ENCODE data around the gene UBXN7.
"Not testable (repeated sequence)": the region's sequence is repeated elsewhere in the genome, so short reads cannot be mapped to it uniquely, and the experiment has no call there.

UBXN7 gene

DNA sequence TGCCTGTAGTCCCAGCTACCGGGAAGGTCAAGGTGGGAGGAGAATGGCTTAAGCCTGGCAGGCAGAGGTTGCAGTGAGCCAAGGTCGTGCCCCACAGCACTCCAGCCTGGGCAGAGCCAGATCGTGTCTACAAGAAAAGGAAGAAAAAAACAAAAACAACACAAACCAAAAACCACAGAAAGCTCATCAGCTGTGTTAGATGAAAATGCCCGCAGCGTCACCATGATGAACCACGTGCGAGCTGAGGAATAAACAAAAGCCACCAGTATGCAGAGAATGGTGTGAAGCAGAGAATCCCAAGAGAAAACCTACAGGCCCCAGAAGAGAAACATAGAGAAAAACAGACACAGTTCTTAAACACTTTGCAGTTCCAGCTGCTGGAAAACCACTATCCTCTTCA is 74.3 kb downstream of the UBXN7 start:
- Mint-ChIP-seq H3K36me3 (peaks cover 59% of the 10 kb centered on the region), H3K9me3 (no peaks in the 10 kb centered on the region), H3K4me1 (no peaks in the 10 kb centered on the region), H3K27me3 (no peaks in the 10 kb centered on the region), H3K27ac (no peak overlapping the region), H3K4me3 (no peak overlapping the region)
- ATAC-seq (ENCODE audit: low read depth) (no peak), DNase-seq (ENCODE audit: low spot score in 2 of 2) (no peak)

DNA sequence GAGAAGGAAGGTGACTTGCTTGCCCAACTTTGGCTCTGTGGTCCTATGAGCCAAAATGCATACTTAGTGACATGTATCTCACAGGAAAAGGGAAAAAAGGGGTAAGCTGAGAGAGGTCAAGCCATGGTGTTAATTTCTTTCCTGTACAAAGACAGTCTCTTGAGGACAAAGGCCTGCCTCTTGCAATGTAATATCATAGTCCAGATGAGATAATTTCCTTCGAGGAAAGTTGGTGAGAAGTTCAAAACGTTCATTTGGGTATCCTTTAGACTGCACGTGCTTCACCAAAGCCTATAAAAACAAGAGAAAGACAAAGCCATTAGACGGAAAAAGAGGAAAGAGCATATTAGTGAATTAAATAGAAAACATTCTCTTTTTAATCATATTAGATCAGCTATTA is 75.7 kb downstream of the UBXN7 start:
- DNase-seq (ENCODE audit: low spot score in 2 of 2) (no peak), ATAC-seq (ENCODE audit: low read depth) (no peak)
- Mint-ChIP-seq H3K27me3 (no peaks in the 10 kb centered on the region), H3K36me3 (peaks cover 56% of the 10 kb centered on the region), H3K4me1 (no peaks in the 10 kb centered on the region), H3K27ac (no peak overlapping the region), H3K9me3 (no peaks in the 10 kb centered on the region), H3K4me3 (no peak overlapping the region)

GRCh38 chr3:196355668-196356067 is 76.6 kb downstream of the UBXN7 start:
- H3K36me3 Mint-ChIP-seq: peaks cover 49% of the 10 kb centered on the region
- no peak for ATAC-seq (ENCODE audit: low read depth)
- no peaks in the 10 kb centered on the region for H3K27me3 Mint-ChIP-seq

GRCh38 chr3:196354132-196354531 is 78.1 kb downstream of the UBXN7 start:
- Mint-ChIP-seq H3K36me3 (peaks cover 43% of the 10 kb centered on the region), H3K4me3 (no peak overlapping the region), H3K27ac (no peak overlapping the region), H3K27me3 (no peaks in the 10 kb centered on the region), H3K4me1 (no peaks in the 10 kb centered on the region), H3K9me3 (no peaks in the 10 kb centered on the region)
- DNase-seq (ENCODE audit: low spot score in 2 of 2): no peak
- ATAC-seq (ENCODE audit: low read depth): no peak

More at GRCh38 chr3:196355668-196356067, 76.6 kb downstream of the UBXN7 start:
- Mint-ChIP-seq H3K27ac (no peak overlapping the region), H3K9me3 (no peaks in the 10 kb centered on the region), H3K4me3 (no peak overlapping the region), H3K4me1 (no peaks in the 10 kb centered on the region)
- DNase-seq (ENCODE audit: low spot score in 2 of 2): no peak

DNA sequence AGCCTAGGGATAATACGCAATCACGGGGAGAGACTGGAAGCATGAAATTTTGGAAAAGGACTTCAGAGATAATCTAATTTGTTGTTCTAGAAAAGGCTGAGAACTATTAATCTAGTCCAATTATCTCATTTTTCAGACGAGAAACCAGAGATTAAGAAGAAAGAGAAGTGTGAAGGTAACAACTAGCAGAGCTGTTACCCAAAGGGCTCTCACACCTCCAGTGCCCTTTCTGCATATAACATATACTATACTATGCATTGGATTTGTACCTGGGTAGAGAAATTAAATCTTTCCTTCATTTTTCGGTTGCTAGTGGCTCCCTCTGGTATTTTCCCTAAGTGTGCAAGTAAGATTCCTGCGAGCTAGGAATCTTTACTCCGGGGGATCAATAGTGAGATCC is 80.7 kb downstream of the UBXN7 start:
- no peak for ATAC-seq (ENCODE audit: low read depth)
- H3K4me3 Mint-ChIP-seq: no peak overlapping the region
- H3K9me3 Mint-ChIP-seq: no peaks in the 10 kb centered on the region
- no peak overlapping the region for H3K27ac Mint-ChIP-seq
- no peaks in the 10 kb centered on the region for H3K27me3 Mint-ChIP-seq
- H3K4me1 Mint-ChIP-seq: no peaks in the 10 kb centered on the region
- no peak for DNase-seq (ENCODE audit: low spot score in 2 of 2)
- peaks cover 34% of the 10 kb centered on the region for H3K36me3 Mint-ChIP-seq

DNA sequence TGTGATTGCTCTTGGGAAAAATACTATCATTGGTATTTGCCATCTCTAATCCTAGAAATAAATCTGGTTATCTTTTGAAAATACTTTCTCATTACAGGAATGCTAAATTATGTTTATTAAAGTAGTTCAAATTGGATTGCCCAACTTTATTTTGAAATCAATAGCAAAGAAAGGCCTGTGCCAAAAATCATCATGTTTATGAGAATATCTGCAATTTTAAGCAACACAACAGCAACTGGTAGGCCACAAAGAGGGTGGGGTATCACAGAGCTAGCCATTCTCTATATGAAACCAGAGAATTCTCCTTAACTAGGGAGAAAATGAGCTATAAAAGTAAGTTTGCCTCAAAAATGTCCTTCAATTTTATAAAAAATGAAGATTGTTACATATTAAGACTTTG is 82.2 kb downstream of the UBXN7 start:
- H3K9me3 Mint-ChIP-seq: peaks cover 2% of the 10 kb centered on the region
- ATAC-seq (ENCODE audit: low read depth): no peak
- peaks cover 19% of the 10 kb centered on the region for H3K36me3 Mint-ChIP-seq
- no peaks in the 10 kb centered on the region for H3K27me3 Mint-ChIP-seq
- no peak overlapping the region for H3K27ac Mint-ChIP-seq
- no peak overlapping the region for H3K4me3 Mint-ChIP-seq
- no peak for DNase-seq (ENCODE audit: low spot score in 2 of 2)
- H3K4me1 Mint-ChIP-seq: peaks cover 8% of the 10 kb centered on the region

DNA sequence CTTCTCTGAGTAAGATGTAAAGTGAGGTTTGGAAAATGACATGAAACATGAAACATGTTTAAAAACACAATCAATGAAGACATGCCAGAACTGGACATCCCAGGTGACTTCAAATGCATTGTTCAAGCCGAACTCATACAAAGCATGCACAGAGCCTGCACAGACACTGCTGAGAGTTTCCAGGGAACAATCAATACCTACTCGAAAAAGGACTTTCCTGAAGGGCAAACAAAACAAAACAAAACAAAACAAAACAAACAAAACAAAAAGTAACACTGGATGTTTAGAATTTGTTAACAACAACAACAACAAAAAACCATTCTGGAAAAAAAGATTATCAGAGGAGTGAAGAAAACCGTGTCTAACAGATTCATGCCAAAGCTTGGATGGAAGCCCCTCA is 83.5 kb downstream of the UBXN7 start:
- ATAC-seq (ENCODE audit: low read depth) (no peak), DNase-seq (ENCODE audit: low spot score in 2 of 2) (no peak)
- Mint-ChIP-seq H3K27me3 (no peaks in the 10 kb centered on the region), H3K36me3 (peaks cover 14% of the 10 kb centered on the region), H3K27ac (no peak overlapping the region), H3K4me3 (no peak overlapping the region), H3K4me1 (peaks cover 15% of the 10 kb centered on the region), H3K9me3 (peaks cover 2% of the 10 kb centered on the region)

- ATAC-seq (ENCODE audit: low read depth) (peak; percentile 77), DNase-seq (ENCODE audit: low spot score in 2 of 2) (no peak)
- peak overlapping the region; percentile 48 for H3K27ac Mint-ChIP-seq
- H3K27me3 Mint-ChIP-seq: no peaks in the 10 kb centered on the region
- H3K4me3 Mint-ChIP-seq: peak overlapping the region; percentile 72
- peaks cover 8% of the 10 kb centered on the region for H3K36me3 Mint-ChIP-seq
- H3K9me3 Mint-ChIP-seq: peaks cover 2% of the 10 kb centered on the region
- H3K4me1 Mint-ChIP-seq: peaks cover 15% of the 10 kb centered on the region
Measured at GRCh38 chr3:196344663-196345062, 87.6 kb downstream of the UBXN7 start.

- ATAC-seq (ENCODE audit: low read depth); H3K27ac Mint-ChIP-seq; H3K9me3 Mint-ChIP-seq; DNase-seq (ENCODE audit: low spot score in 2 of 2); H3K36me3 Mint-ChIP-seq; H3K4me3 Mint-ChIP-seq; H3K27me3 Mint-ChIP-seq: not testable (repeated sequence)
- H3K4me1 Mint-ChIP-seq: peaks cover 15% of the 10 kb centered on the region
Measured at GRCh38 chr3:196343917-196344316, 88.3 kb downstream of the UBXN7 start.

DNA sequence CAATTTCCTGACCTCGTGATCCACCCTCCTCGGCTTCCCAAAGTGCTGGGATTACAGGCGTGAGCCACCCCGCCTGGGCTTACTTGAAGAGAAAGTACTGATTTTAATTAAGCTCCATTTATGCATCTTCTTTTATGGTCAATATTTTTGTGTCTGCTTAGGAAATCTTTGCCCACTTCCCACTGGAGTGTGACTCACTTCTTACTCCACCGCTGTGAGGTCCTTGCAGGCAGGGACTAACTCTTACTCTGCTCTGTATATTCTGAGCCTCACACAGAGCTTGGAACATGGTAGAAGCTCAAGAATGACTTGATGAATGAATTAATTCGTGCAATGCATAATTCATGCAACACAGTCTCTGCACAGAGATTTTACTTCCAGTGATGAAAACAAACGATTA is 91.1 kb downstream of the UBXN7 start:
- no peaks in the 10 kb centered on the region for H3K36me3 Mint-ChIP-seq
- H3K9me3 Mint-ChIP-seq: peaks cover 3% of the 10 kb centered on the region
- DNase-seq (ENCODE audit: low spot score in 2 of 2) (no peak), ATAC-seq (ENCODE audit: low read depth) (no peak)
- H3K27ac Mint-ChIP-seq: no peak overlapping the region
- peaks cover 22% of the 10 kb centered on the region for H3K4me1 Mint-ChIP-seq
- no peak overlapping the region for H3K4me3 Mint-ChIP-seq
- H3K27me3 Mint-ChIP-seq: no peaks in the 10 kb centered on the region

GRCh38 chr3:196340466-196340865 is 91.8 kb downstream of the UBXN7 start:
- Mint-ChIP-seq H3K27ac (no peak overlapping the region), H3K9me3 (peaks cover 1% of the 10 kb centered on the region), H3K4me3 (no peak overlapping the region), H3K36me3 (no peaks in the 10 kb centered on the region), H3K4me1 (peaks cover 16% of the 10 kb centered on the region), H3K27me3 (peaks cover 3% of the 10 kb centered on the region)
- ATAC-seq (ENCODE audit: low read depth) (no peak), DNase-seq (ENCODE audit: low spot score in 2 of 2) (no peak)

- H3K4me3 Mint-ChIP-seq: no peak overlapping the region
- H3K27me3 Mint-ChIP-seq: peaks cover 3% of the 10 kb centered on the region
- no peaks in the 10 kb centered on the region for H3K36me3 Mint-ChIP-seq
- no peak for DNase-seq (ENCODE audit: low spot score in 2 of 2)
- H3K4me1 Mint-ChIP-seq: peaks cover 10% of the 10 kb centered on the region
- no peak overlapping the region for H3K27ac Mint-ChIP-seq
- peaks cover 1% of the 10 kb centered on the region for H3K9me3 Mint-ChIP-seq
- no peak for ATAC-seq (ENCODE audit: low read depth)
Measured at GRCh38 chr3:196339493-196340254, 92.6 kb downstream of the UBXN7 start.

GRCh38 chr3:196339044-196339443 is 93.2 kb downstream of the UBXN7 start:
- no peak overlapping the region for H3K27ac Mint-ChIP-seq

DNA sequence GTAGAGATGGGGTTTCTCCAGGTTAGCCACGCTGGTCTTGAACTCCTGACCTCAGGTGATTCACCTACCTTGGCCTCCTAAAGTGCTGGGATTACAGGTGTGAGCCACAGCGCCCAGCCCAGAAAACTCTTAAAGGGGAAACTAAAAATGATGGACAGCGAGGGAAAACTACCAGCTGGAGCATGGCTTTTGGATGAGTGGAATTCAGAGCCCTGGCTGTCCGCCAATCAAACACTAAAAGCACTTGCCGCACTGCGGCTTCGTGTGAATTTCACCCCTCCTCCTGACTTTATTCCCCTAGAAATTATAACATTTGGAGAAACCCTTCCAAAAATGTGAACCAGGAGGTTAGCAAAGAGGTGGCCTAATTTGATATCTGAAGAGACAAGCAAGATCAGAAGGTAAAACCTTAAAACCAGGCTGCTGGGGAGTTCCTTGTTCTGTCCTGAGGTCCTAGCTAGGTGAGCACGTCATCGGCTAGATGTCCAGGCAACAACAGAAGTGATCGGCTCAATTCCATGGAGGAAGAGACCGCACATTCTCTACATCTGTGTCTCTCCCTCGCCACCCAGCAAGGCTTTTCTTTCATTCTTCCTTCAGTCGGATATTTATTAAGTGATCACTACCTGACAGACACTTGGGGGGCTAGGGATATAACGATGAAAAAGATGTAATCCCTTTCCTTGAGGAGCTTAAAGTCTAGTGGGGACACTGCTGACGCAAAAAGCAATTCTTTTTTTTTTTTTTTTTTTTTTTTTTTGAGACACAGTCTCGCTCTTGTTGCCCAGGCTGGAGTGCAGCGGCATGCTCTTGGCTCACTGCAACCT is 95.7 kb downstream of the UBXN7 start:
- H3K27ac Mint-ChIP-seq: no peak overlapping the region
- ATAC-seq (ENCODE audit: low read depth) (no peak), DNase-seq (ENCODE audit: low spot score in 2 of 2) (no peak)
- peaks cover 1% of the 10 kb centered on the region for H3K9me3 Mint-ChIP-seq
- H3K27me3 Mint-ChIP-seq: peaks cover 5% of the 10 kb centered on the region
- H3K4me3 Mint-ChIP-seq: no peak overlapping the region
- H3K4me1 Mint-ChIP-seq: peaks cover 7% of the 10 kb centered on the region
- H3K36me3 Mint-ChIP-seq: no peaks in the 10 kb centered on the region

More at GRCh38 chr3:196339044-196339443, 93.2 kb downstream of the UBXN7 start:
- DNase-seq (ENCODE audit: low spot score in 2 of 2) (no peak), ATAC-seq (ENCODE audit: low read depth) (no peak)
- peaks cover 7% of the 10 kb centered on the region for H3K4me1 Mint-ChIP-seq
- H3K9me3 Mint-ChIP-seq: peaks cover 1% of the 10 kb centered on the region
- H3K36me3 Mint-ChIP-seq: no peaks in the 10 kb centered on the region
- H3K4me3 Mint-ChIP-seq: no peak overlapping the region
- H3K27me3 Mint-ChIP-seq: peaks cover 4% of the 10 kb centered on the region

Data from memory B cell (primary cell).